ENCODE data around the gene HYI.
A peak's percentile ranks its signal among the peaks of the same experiment; 100 is the strongest.

The HYI gene

GRCh38 chr1:43451701-43452532 lies 1.8 kb downstream of the HYI start:
- H3K27me3 ChIP-seq (ENCODE audit: control insufficient read depth in 3 of 3, insufficient read depth in 3 of 3, low read depth in 1 of 3, low read length in 3 of 3) = no peaks in the 10 kb centered on the region
- H2BK120ac ChIP-seq (ENCODE audit: low read depth, low read length) = no peak overlapping the region
- no peak overlapping the region for H3K4me3 ChIP-seq (ENCODE audit: low read length in 2 of 2)
- H3K4me2 ChIP-seq (ENCODE audit: insufficient read depth, low read length, poor library complexity, severe bottlenecking) = no peak overlapping the region
- no peak overlapping the region for H2AFZ ChIP-seq (ENCODE audit: low read length)
- DNase-seq (ENCODE audit: low spot score) = no peak
- WGBS, 2 donors (ENCODE audit: extremely low coverage in 2 of 2, insufficient read length in 2 of 2, insufficient replicate concordance in 1 of 2) = no CpG with 5 or more reads among the region's 22 CpGs
- H3K14ac ChIP-seq (ENCODE audit: low read length) = no peak overlapping the region
- peaks cover 0 to 2% of the 10 kb centered on the region in 2 donors for H3K9me3 ChIP-seq (replicated peaks in 1 of 2; ENCODE audit: control insufficient read depth in 2 of 2, insufficient read depth in 1 of 2, low read depth in 1 of 2, low read length in 2 of 2)
- H4K91ac ChIP-seq (ENCODE audit: low read depth, low read length, poor library complexity) = no peak overlapping the region
- H3K79me1 ChIP-seq (ENCODE audit: low read depth, low read length) = no peaks in the 10 kb centered on the region
- H3K36me3 ChIP-seq (replicated peaks in 1 of 2; ENCODE audit: control insufficient read depth in 2 of 2, insufficient read depth in 2 of 2, low read length in 2 of 2) = peaks cover 35 to 59% of the 10 kb centered on the region in 2 donors
- no peak overlapping the region for H3K4ac ChIP-seq (ENCODE audit: low read length)
- H2BK12ac ChIP-seq (ENCODE audit: low read length) = no peak overlapping the region
- no peak overlapping the region for H3K23ac ChIP-seq (ENCODE audit: low read depth, low read length, poor library complexity)
- no peak overlapping the region for H2AK5ac ChIP-seq (ENCODE audit: low read depth, low read length)
- H3K18ac ChIP-seq (ENCODE audit: low read length) = no peak overlapping the region
- H3K9ac ChIP-seq (ENCODE audit: low read depth, low read length, poor library complexity) = peak overlapping the region; percentile 7
- H3K4me1 ChIP-seq (ENCODE audit: control insufficient read depth in 2 of 2, insufficient read depth in 1 of 2, low read depth in 1 of 2, low read length in 2 of 2) = peaks cover 0 to 8% of the 10 kb centered on the region in 2 donors
- H4K8ac ChIP-seq (ENCODE audit: low read depth, low read length) = no peak overlapping the region
- no peak overlapping the region for H3K27ac ChIP-seq (replicated peaks; ENCODE audit: low read length)
- no peak overlapping the region for H2BK15ac ChIP-seq (ENCODE audit: low read length)
- no peak overlapping the region for H2BK5ac ChIP-seq (ENCODE audit: low read length)

DNA sequence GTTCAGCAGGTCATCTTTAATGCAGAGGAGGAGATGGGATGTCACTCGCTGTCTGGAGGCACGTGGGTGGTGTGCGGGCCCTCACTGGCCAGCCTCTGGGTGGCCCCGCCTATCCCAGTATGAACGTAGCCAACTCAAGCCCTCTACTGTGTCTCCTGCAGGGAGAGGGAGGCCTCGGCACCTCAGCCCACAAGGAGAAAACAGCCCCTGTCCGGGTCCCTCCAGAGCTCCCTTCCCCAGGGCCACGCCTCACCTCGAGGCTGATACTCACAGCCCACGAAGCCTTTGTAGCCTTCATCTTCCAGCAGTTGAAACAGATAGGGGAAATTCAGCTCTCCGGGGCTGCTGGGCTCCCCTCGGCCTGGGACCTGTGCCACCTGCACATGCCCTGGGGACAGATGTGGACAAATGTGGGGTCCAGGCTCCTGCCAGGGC lies 2.6 kb downstream of the HYI start:
- no peak overlapping the region for H2AK5ac ChIP-seq (ENCODE audit: low read depth, low read length)
- H3K79me1 ChIP-seq (ENCODE audit: low read depth, low read length) = no peaks in the 10 kb centered on the region
- H2BK15ac ChIP-seq (ENCODE audit: low read length) = no peak overlapping the region
- H3K23ac ChIP-seq (ENCODE audit: low read depth, low read length, poor library complexity) = no peak overlapping the region
- peaks cover 0 to 2% of the 10 kb centered on the region in 2 donors for H3K9me3 ChIP-seq (replicated peaks in 1 of 2; ENCODE audit: control insufficient read depth in 2 of 2, insufficient read depth in 1 of 2, low read depth in 1 of 2, low read length in 2 of 2)
- no peak overlapping the region for H2BK120ac ChIP-seq (ENCODE audit: low read depth, low read length)
- H3K4me2 ChIP-seq (ENCODE audit: insufficient read depth, low read length, poor library complexity, severe bottlenecking) = no peak overlapping the region
- no peak overlapping the region for H4K91ac ChIP-seq (ENCODE audit: low read depth, low read length, poor library complexity)
- H3K4me1 ChIP-seq (ENCODE audit: control insufficient read depth in 2 of 2, insufficient read depth in 1 of 2, low read depth in 1 of 2, low read length in 2 of 2) = peaks cover 0 to 8% of the 10 kb centered on the region in 2 donors
- no peak overlapping the region for H3K9ac ChIP-seq (ENCODE audit: low read depth, low read length, poor library complexity)
- H2BK5ac ChIP-seq (ENCODE audit: low read length) = no peak overlapping the region
- no peak overlapping the region for H2AFZ ChIP-seq (ENCODE audit: low read length)
- no peak overlapping the region for H3K4ac ChIP-seq (ENCODE audit: low read length)
- H3K14ac ChIP-seq (ENCODE audit: low read length) = no peak overlapping the region
- no peak for DNase-seq (ENCODE audit: low spot score)
- H3K4me3 ChIP-seq (ENCODE audit: low read length in 2 of 2) = no peak overlapping the region
- H3K27ac ChIP-seq (replicated peaks; ENCODE audit: low read length) = no peak overlapping the region
- H4K8ac ChIP-seq (ENCODE audit: low read depth, low read length) = no peak overlapping the region
- H3K36me3 ChIP-seq (replicated peaks in 1 of 2; ENCODE audit: control insufficient read depth in 2 of 2, insufficient read depth in 2 of 2, low read length in 2 of 2) = peaks cover 41 to 67% of the 10 kb centered on the region in 2 donors
- H2BK12ac ChIP-seq (ENCODE audit: low read length) = no peak overlapping the region
- no peak overlapping the region for H3K18ac ChIP-seq (ENCODE audit: low read length)
- no CpG with 5 or more reads among the region's 12 CpGs for WGBS, 2 donors (ENCODE audit: extremely low coverage in 2 of 2, insufficient read length in 2 of 2, insufficient replicate concordance in 1 of 2)
- no peaks in the 10 kb centered on the region for H3K27me3 ChIP-seq (ENCODE audit: control insufficient read depth in 3 of 3, insufficient read depth in 3 of 3, low read depth in 1 of 3, low read length in 3 of 3)

- Histone ChIP-seq H3K14ac (ENCODE audit: low read length) (no peak overlapping the region), H2BK12ac (ENCODE audit: low read length) (no peak overlapping the region), H3K4me2 (ENCODE audit: insufficient read depth, low read length, poor library complexity, severe bottlenecking) (no peak overlapping the region), H3K18ac (ENCODE audit: low read length) (no peak overlapping the region), H3K27me3 (ENCODE audit: control insufficient read depth in 3 of 3, insufficient read depth in 3 of 3, low read depth in 1 of 3, low read length in 3 of 3) (no peaks in the 10 kb centered on the region), H2BK5ac (ENCODE audit: low read length) (no peak overlapping the region), H3K23ac (ENCODE audit: low read depth, low read length, poor library complexity) (no peak overlapping the region), H4K8ac (ENCODE audit: low read depth, low read length) (no peak overlapping the region), H3K9ac (ENCODE audit: low read depth, low read length, poor library complexity) (no peak overlapping the region), H2BK120ac (ENCODE audit: low read depth, low read length) (no peak overlapping the region), H2AFZ (ENCODE audit: low read length) (no peak overlapping the region), H3K4me3 (ENCODE audit: low read length in 2 of 2) (no peak overlapping the region), H3K36me3 (replicated peaks in 1 of 2; ENCODE audit: control insufficient read depth in 2 of 2, insufficient read depth in 2 of 2, low read length in 2 of 2) (peaks cover 45 to 74% of the 10 kb centered on the region in 2 donors), H2AK5ac (ENCODE audit: low read depth, low read length) (no peak overlapping the region), H3K4me1 (ENCODE audit: control insufficient read depth in 2 of 2, insufficient read depth in 1 of 2, low read depth in 1 of 2, low read length in 2 of 2) (peaks cover 0 to 8% of the 10 kb centered on the region in 2 donors), H3K4ac (ENCODE audit: low read length) (no peak overlapping the region), H3K79me1 (ENCODE audit: low read depth, low read length) (no peaks in the 10 kb centered on the region), H3K27ac (replicated peaks; ENCODE audit: low read length) (no peak overlapping the region), H2BK15ac (ENCODE audit: low read length) (no peak overlapping the region), H3K9me3 (replicated peaks in 1 of 2; ENCODE audit: control insufficient read depth in 2 of 2, insufficient read depth in 1 of 2, low read depth in 1 of 2, low read length in 2 of 2) (peaks cover 0 to 2% of the 10 kb centered on the region in 2 donors), H4K91ac (ENCODE audit: low read depth, low read length, poor library complexity) (no peak overlapping the region)
- no CpG with 5 or more reads among the region's 10 CpGs for WGBS, 2 donors (ENCODE audit: extremely low coverage in 2 of 2, insufficient read length in 2 of 2, insufficient replicate concordance in 1 of 2)
- DNase-seq (ENCODE audit: low spot score) = no peak
Measured at GRCh38 chr1:43450251-43450941, 3.3 kb downstream of the HYI start.

DNA sequence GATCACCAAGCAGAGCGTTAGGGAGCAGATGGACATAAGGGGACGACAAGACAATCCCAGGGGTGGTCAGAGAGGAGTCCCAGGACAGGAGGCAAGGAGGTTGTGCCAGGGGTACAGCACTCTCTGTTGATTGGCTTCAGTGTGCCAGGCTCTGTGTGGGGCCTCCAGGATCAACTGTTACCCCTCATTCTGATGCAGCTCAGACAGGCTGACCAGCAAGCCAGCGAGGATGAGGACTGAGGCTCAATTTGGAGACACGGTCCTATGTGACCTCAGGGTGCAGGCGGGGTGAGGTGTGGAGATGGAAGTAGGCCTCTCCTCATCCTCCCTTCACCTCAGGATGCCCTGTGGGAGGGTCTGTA lies 4.0 kb downstream of the HYI start:
- H3K4me3 ChIP-seq (ENCODE audit: low read length in 2 of 2) = no peak overlapping the region
- H2AFZ ChIP-seq (ENCODE audit: low read length) = no peak overlapping the region
- WGBS, 2 donors (ENCODE audit: extremely low coverage in 2 of 2, insufficient read length in 2 of 2, insufficient replicate concordance in 1 of 2) = no CpG with 5 or more reads among the region's 5 CpGs
- no peak overlapping the region for H4K91ac ChIP-seq (ENCODE audit: low read depth, low read length, poor library complexity)
- H2AK5ac ChIP-seq (ENCODE audit: low read depth, low read length) = no peak overlapping the region
- no peak overlapping the region for H3K18ac ChIP-seq (ENCODE audit: low read length)
- DNase-seq (ENCODE audit: low spot score) = no peak
- no peaks in the 10 kb centered on the region for H3K27me3 ChIP-seq (ENCODE audit: control insufficient read depth in 3 of 3, insufficient read depth in 3 of 3, low read depth in 1 of 3, low read length in 3 of 3)
- no peak overlapping the region for H3K4me2 ChIP-seq (ENCODE audit: insufficient read depth, low read length, poor library complexity, severe bottlenecking)
- peak overlapping the region; percentile 73 for H3K9ac ChIP-seq (ENCODE audit: low read depth, low read length, poor library complexity)
- H3K14ac ChIP-seq (ENCODE audit: low read length) = no peak overlapping the region
- peak overlapping the region; percentile 20 for H3K23ac ChIP-seq (ENCODE audit: low read depth, low read length, poor library complexity)
- no peak overlapping the region for H3K27ac ChIP-seq (replicated peaks; ENCODE audit: low read length)
- H2BK15ac ChIP-seq (ENCODE audit: low read length) = no peak overlapping the region
- H3K79me1 ChIP-seq (ENCODE audit: low read depth, low read length) = no peaks in the 10 kb centered on the region
- no peak overlapping the region for H2BK12ac ChIP-seq (ENCODE audit: low read length)
- H4K8ac ChIP-seq (ENCODE audit: low read depth, low read length) = peak overlapping the region; percentile 92
- no peak overlapping the region for H2BK5ac ChIP-seq (ENCODE audit: low read length)
- peaks cover 0 to 8% of the 10 kb centered on the region in 2 donors for H3K4me1 ChIP-seq (ENCODE audit: control insufficient read depth in 2 of 2, insufficient read depth in 1 of 2, low read depth in 1 of 2, low read length in 2 of 2)
- H2BK120ac ChIP-seq (ENCODE audit: low read depth, low read length) = no peak overlapping the region
- H3K9me3 ChIP-seq (replicated peaks in 1 of 2; ENCODE audit: control insufficient read depth in 2 of 2, insufficient read depth in 1 of 2, low read depth in 1 of 2, low read length in 2 of 2) = no peaks in the 10 kb centered on the region
- peaks cover 45 to 82% of the 10 kb centered on the region in 2 donors for H3K36me3 ChIP-seq (replicated peaks in 1 of 2; ENCODE audit: control insufficient read depth in 2 of 2, insufficient read depth in 2 of 2, low read length in 2 of 2)
- H3K4ac ChIP-seq (ENCODE audit: low read length) = no peak overlapping the region

All from neuronal stem cell (in vitro differentiated cells).